Vagina (tissue), 2 donors: ENCODE results near the gene PREPL. TPM values are rescaled to one million over a fixed set of nuclear protein-coding genes. Genes with fewer than 3 reads are reported as not detected.
"Not testable (repeated sequence)": the region's sequence is repeated elsewhere in the genome, so short reads cannot be mapped to it uniquely, and the experiment has no call there.

Source experiments
- DNase-seq, 2 donors: peaks; one replicate each; pipeline ENCODE4 v3.0.0-alpha.2; 2017; ENCODE audit errors: extremely low spot score in 2 of 2
- H3K27ac ChIP-seq: fragments of 200-600 bp; sonication (generic); one replicate; pipeline ENCODE4 v1.5.1; 2019
- H3K27me3 ChIP-seq: fragments of 200-600 bp; sonication (generic); one replicate; pipeline ENCODE4 v1.5.1; 2019
- H3K36me3 ChIP-seq, 2 donors: fragments of 200-600 bp; sonication (generic); one replicate each; pipeline ENCODE4 v1.5.1; 2017 to 2019
- H3K4me1 ChIP-seq: fragments of 200-600 bp; sonication (generic); one replicate; pipeline ENCODE4 v1.5.1; 2019
- H3K4me3 ChIP-seq, 2 donors: fragments of 200-600 bp; sonication (generic); 1 replicate in 1 of 2; 2 replicates in 1 of 2; pipeline ENCODE4 v1.5.1; 2016 to 2019
- H3K9me3 ChIP-seq: fragments of 200-600 bp; sonication (generic); one replicate; pipeline ENCODE4 v1.5.1; 2019
- CTCF ChIP-seq, 3 experiments: fragments of 450-650 bp in 2 of 3; fragments of 200-600 bp in 1 of 3; sonication (generic) in 1 of 3; IDR thresholded peaks; one replicate each; pipeline ENCODE4 v1.5.1; 2017 to 2019; ENCODE audit warnings: antibody characterized with exemption in 3 of 3, mild to moderate bottlenecking in 2 of 3, moderate library complexity in 2 of 3
- POLR2A ChIP-seq, 2 donors: fragments of 450-650 bp; IDR thresholded peaks; one replicate each; pipeline ENCODE4 v1.6.1; 2017; ENCODE audit warnings: antibody characterized with exemption in 2 of 2, mild to moderate bottlenecking in 2 of 2, moderate library complexity in 2 of 2
- POLR2AphosphoS5 ChIP-seq, 2 donors: sonication (generic); formaldehyde crosslinking; IDR thresholded peaks; one replicate each; pipeline ENCODE4 v1.9.0; 2017; ENCODE audit warnings: antibody characterized with exemption in 2 of 2, mild to moderate bottlenecking in 2 of 2, low read depth in 1 of 2; ENCODE audit not compliant: insufficient read depth in 1 of 2
- intact Hi-C: fragments of 100-400 bp; cut with DNase I; formaldehyde crosslinking; loops from one replicate; pipeline ENCODE4 v1.15.1; 2023
- total RNA-seq: library from RNA; depleted of rRNA; stranded (reverse); fragments of >200 nt; gene quantifications from one replicate; pipeline ENCODE4 v1.2.3, GENCODE V29; 2016

The PREPL gene
- total RNA-seq, 1 donor from 2014 or later, result 38.3 TPM

DNA sequence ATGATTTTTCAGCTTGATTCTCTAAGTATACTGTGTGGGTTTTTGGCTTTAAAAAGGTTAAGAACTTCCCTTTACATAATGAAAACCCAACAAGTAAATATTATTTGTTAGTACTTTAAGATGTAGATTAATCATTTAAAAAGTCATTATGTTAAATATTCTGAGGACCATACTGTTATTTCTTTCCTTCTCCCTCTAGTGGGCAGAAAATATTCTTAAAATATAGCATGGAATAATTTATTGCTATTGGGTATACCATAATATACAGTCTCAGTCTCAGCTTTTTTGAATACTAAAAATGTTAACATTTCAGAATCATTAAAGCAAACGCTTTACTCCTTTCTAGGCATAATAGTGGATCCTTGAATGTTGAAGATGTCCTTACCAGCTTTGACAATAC lies 28.6 kb upstream of the PREPL start:
- Histone ChIP-seq H3K36me3 (no peaks in the 10 kb centered on the region), H3K9me3 (no peaks in the 10 kb centered on the region), H3K27ac (no peak overlapping the region), H3K27me3 (no peaks in the 10 kb centered on the region), H3K4me3 (no peak overlapping the region), H3K4me1 (no peaks in the 10 kb centered on the region)
- no peak for DNase-seq
- intact Hi-C loops, result no loop called here
- no peak for TF ChIP-seq POLR2AphosphoS5 (IDR thresholded peaks at IDR 0.05; ENCODE audit: insufficient read depth in 1 of 2, low read depth in 1 of 2)
- TF ChIP-seq POLR2A (IDR thresholded peaks at IDR 0.05), result no peak
- no peak for TF ChIP-seq CTCF (IDR thresholded peaks at IDR 0.05)

- intact Hi-C loops, result no loop called here
- no peaks in the 10 kb centered on the region for H3K36me3 ChIP-seq
- no peak overlapping the region for H3K27ac ChIP-seq
- no peaks in the 10 kb centered on the region for H3K9me3 ChIP-seq
- no peak overlapping the region for H3K4me3 ChIP-seq
- DNase-seq, result no peak
- no peak for TF ChIP-seq POLR2AphosphoS5 (IDR thresholded peaks at IDR 0.05; ENCODE audit: insufficient read depth in 1 of 2, low read depth in 1 of 2)
- no peak for TF ChIP-seq CTCF (IDR thresholded peaks at IDR 0.05)
- no peak for TF ChIP-seq POLR2A (IDR thresholded peaks at IDR 0.05)
- H3K27me3 ChIP-seq, result no peaks in the 10 kb centered on the region
- no peaks in the 10 kb centered on the region for H3K4me1 ChIP-seq
Observed at GRCh38 chr2:44388877-44389276, 27.6 kb upstream of the PREPL start.

DNA sequence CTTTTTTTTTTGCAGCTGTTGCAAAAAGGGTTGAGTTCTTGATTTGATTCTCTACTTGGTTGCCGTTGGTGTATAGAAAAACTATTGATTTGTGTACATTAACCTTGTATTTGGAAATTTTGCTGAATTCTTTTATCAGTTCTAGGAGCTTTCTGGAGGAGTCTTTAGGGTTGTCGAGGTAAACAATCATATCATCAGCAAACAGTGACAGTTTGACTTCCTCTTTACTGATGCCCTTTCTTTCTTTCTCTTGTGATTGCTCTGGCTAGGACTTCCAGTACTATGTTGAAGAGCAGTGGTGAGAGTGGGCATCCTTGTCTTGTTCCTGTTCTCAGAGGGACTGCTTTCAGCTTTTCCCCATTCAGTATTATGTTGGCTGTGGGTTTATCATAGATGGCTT lies 23.9 kb upstream of the PREPL start:
- DNase-seq, H3K27me3 ChIP-seq, H3K27ac ChIP-seq, H3K9me3 ChIP-seq, H3K4me3 ChIP-seq, H3K36me3 ChIP-seq, intact Hi-C loops, H3K4me1 ChIP-seq: not testable (repeated sequence)

- H3K27me3 ChIP-seq, result no peaks in the 10 kb centered on the region
- no peak for DNase-seq
- H3K4me1 ChIP-seq, result no peaks in the 10 kb centered on the region
- H3K36me3 ChIP-seq, result no peaks in the 10 kb centered on the region
- intact Hi-C loops, result no loop called here
- TF ChIP-seq CTCF (IDR thresholded peaks at IDR 0.05) (no peak), POLR2AphosphoS5 (IDR thresholded peaks at IDR 0.05; ENCODE audit: insufficient read depth in 1 of 2, low read depth in 1 of 2) (no peak), POLR2A (IDR thresholded peaks at IDR 0.05) (no peak)
- H3K4me3 ChIP-seq, result no peak overlapping the region
- H3K27ac ChIP-seq, result no peak overlapping the region
- H3K9me3 ChIP-seq, result no peaks in the 10 kb centered on the region
Observed at GRCh38 chr2:44377486-44377885, 16.2 kb upstream of the PREPL start.

DNA sequence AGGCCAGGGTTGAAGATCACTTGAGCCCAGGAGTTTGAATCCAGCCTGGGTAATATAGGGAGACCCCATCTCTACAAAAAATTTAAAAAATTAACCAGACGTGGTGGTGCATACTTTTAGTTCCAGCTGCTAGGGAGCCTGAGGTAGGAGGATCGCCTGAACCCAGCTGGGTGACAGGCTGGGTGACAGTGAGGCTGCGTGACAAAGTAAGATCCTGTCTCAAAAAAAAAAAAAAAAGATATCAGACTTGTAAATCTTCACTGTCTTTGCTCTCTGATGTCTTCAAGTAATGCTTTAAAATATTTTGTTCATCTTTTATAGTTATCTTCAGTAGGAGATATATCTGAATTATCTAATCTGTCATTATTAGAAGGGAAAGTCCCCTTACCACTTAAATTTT lies 11.0 kb upstream of the PREPL start:
- no peaks in the 10 kb centered on the region for H3K9me3 ChIP-seq
- DNase-seq, result no peak
- no peaks in the 10 kb centered on the region for H3K4me1 ChIP-seq
- no peak overlapping the region for H3K4me3 ChIP-seq
- H3K27me3 ChIP-seq, result no peaks in the 10 kb centered on the region
- no peak overlapping the region for H3K27ac ChIP-seq
- intact Hi-C loops, result no loop called here
- no peak for TF ChIP-seq POLR2AphosphoS5 (IDR thresholded peaks at IDR 0.05; ENCODE audit: insufficient read depth in 1 of 2, low read depth in 1 of 2)
- TF ChIP-seq CTCF (IDR thresholded peaks at IDR 0.05), result no peak
- no peak for TF ChIP-seq POLR2A (IDR thresholded peaks at IDR 0.05)
- H3K36me3 ChIP-seq, result no peaks in the 10 kb centered on the region

GRCh38 chr2:44371445-44371844 lies 10.2 kb upstream of the PREPL start:
- intact Hi-C loops, result no loop called here
- DNase-seq, result no peak
- H3K4me1 ChIP-seq, result no peaks in the 10 kb centered on the region
- H3K36me3 ChIP-seq, result no peaks in the 10 kb centered on the region
- no peaks in the 10 kb centered on the region for H3K27me3 ChIP-seq
- no peak overlapping the region for H3K27ac ChIP-seq
- no peak overlapping the region for H3K4me3 ChIP-seq
- H3K9me3 ChIP-seq, result no peaks in the 10 kb centered on the region
- TF ChIP-seq CTCF (IDR thresholded peaks at IDR 0.05) (no peak), POLR2A (IDR thresholded peaks at IDR 0.05) (no peak), POLR2AphosphoS5 (IDR thresholded peaks at IDR 0.05; ENCODE audit: insufficient read depth in 1 of 2, low read depth in 1 of 2) (no peak)
